HG02884 (cell line): ENCODE measurements around the gene NDC1.
"Not testable (repeated sequence)": the region's sequence is repeated elsewhere in the genome, so short reads cannot be mapped to it uniquely, and the experiment has no call there.

Experiments
- ATAC-seq: cut with Tn5 transposase; IDR thresholded peaks from one replicate; pipeline ENCODE4 v1.9.1; 2021; ENCODE audit warnings: mild to moderate bottlenecking, moderate library complexity; ENCODE audit not compliant: unreplicated experiment

NDC1 gene

GRCh38 chr1:53825306-53825705 lies 12.8 kb downstream of the NDC1 start:
- no peak for ATAC-seq

GRCh38 chr1:53822931-53823330 lies 15.2 kb downstream of the NDC1 start:
- no peak for ATAC-seq

GRCh38 chr1:53821380-53821779 lies 16.7 kb downstream of the NDC1 start:
- no peak for ATAC-seq

GRCh38 chr1:53819387-53819786 lies 18.7 kb downstream of the NDC1 start:
- ATAC-seq, result no peak

GRCh38 chr1:53816584-53816983 lies 21.5 kb downstream of the NDC1 start:
- ATAC-seq, result not testable (repeated sequence)

GRCh38 chr1:53815484-53815883 lies 22.6 kb downstream of the NDC1 start:
- not testable (repeated sequence) for ATAC-seq

- ATAC-seq, result no peak
Measured at GRCh38 chr1:53811414-53811851, 26.7 kb downstream of the NDC1 start.

GRCh38 chr1:53810497-53810896 lies 27.6 kb downstream of the NDC1 start:
- ATAC-seq, result no peak

GRCh38 chr1:53810007-53810406 lies 28.1 kb downstream of the NDC1 start:
- ATAC-seq, result no peak

- ATAC-seq, result no peak
Measured at GRCh38 chr1:53807916-53808315, 30.2 kb downstream of the NDC1 start.

GRCh38 chr1:53804791-53805505 lies 33.1 kb downstream of the NDC1 start:
- no peak for ATAC-seq

GRCh38 chr1:53804181-53804580 lies 33.9 kb downstream of the NDC1 start:
- no peak for ATAC-seq

GRCh38 chr1:53800621-53801020 lies 37.5 kb downstream of the NDC1 start:
- no peak for ATAC-seq

GRCh38 chr1:53799141-53799540 lies 39.0 kb downstream of the NDC1 start:
- no peak for ATAC-seq

- ATAC-seq, result no peak
Measured at GRCh38 chr1:53792806-53793205, 45.3 kb downstream of the NDC1 start.

- no peak for ATAC-seq
Measured at GRCh38 chr1:53787655-53788054, 50.4 kb downstream of the NDC1 start.

GRCh38 chr1:53783056-53783455 lies 55.0 kb downstream of the NDC1 start:
- ATAC-seq, result no peak

- no peak for ATAC-seq
Measured at GRCh38 chr1:53781654-53782053, 56.4 kb downstream of the NDC1 start.

GRCh38 chr1:53777272-53777671 lies 60.8 kb downstream of the NDC1 start:
- no peak for ATAC-seq

GRCh38 chr1:53771648-53772047 lies 66.4 kb downstream of the NDC1 start:
- no peak for ATAC-seq

GRCh38 chr1:53769780-53770179 lies 68.3 kb downstream of the NDC1 start:
- no peak for ATAC-seq

GRCh38 chr1:53769184-53769583 lies 68.9 kb downstream of the NDC1 start:
- no peak for ATAC-seq

- no peak for ATAC-seq
Measured at GRCh38 chr1:53766831-53767405, 71.2 kb downstream of the NDC1 start.
